Mucosa of gallbladder (tissue), 1 donor: ENCODE measurements around the gene FAM186B. TPM values are rescaled to one million over a fixed set of nuclear protein-coding genes. Genes with fewer than 3 reads are reported as not detected.
A peak's percentile ranks its signal among the peaks of the same experiment; 100 is the strongest.

Experiments used
- DNase-seq: peaks from one replicate; pipeline ENCODE4 v3.0.0-alpha.2; 2020; ENCODE audit warnings: low spot score
- total RNA-seq: library from RNA; stranded (reverse); gene quantifications from one replicate; pipeline ENCODE4 v1.2.1, GENCODE V29; 2021
- donor health status: DM: no; HTN: no; CAD: no.

Gene FAM186B
- total RNA-seq, 1 donor from 2014 or later = 0.32 TPM

GRCh38 chr12:49567611-49568441 is 37.6 kb downstream of the FAM186B start, which contains the start of gene MCRS1:
TSS of gene MCRS1 (minus strand) at chr12:49568142. CDS start at chr12:49566731, 1,411 bp downstream.
- peak; percentile 93 for DNase-seq

GRCh38 chr12:49567302-49567610 is 38.2 kb downstream of the FAM186B start:
- no peak for DNase-seq

- no peak for DNase-seq
Observed at GRCh38 chr12:49566361-49566760, 39.1 kb downstream of the FAM186B start.

DNA sequence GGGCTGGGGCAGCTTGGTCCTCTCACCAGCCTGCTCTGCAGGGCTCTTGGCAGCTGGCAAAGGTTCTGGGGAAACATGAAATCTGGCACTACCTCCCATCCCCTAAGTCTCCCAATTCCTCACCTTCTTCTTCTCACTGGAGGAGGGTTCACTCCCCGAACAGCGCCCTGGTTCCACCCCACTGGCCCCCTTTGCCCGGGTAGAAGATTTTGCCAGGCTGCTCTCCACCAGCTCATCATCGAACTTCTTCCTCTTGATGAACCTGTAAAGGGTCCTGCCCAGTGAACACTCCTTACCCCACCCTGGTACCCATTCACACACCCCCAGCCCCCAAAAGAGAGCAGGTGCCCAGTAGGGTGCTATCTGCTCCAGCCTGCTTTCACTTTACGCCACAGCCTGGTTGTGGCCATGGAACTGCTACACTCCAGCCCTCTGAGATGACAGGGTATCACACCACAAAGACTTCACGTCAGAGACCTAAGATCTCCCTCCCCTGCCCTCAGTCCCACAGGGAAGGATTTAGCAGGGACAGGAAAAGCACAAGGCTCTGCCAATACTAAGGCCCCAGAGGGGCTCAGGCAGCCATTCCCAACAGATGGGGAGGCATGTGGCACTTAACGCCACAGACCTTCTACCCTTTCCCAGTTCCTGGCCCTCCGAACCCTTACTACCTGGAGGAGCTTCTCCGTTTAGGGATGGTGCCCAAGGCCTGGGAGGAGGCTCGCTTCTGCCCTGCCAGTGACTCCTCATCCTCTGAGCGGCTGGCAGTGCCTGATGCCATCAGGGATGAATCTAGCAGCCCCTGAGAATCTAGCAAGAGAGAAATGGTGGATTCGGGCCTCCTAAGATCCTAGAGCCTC is 39.8 kb downstream of the FAM186B start:
- DNase-seq = no peak

- DNase-seq = no peak
Observed at GRCh38 chr12:49564686-49565405, 40.6 kb downstream of the FAM186B start.

DNA sequence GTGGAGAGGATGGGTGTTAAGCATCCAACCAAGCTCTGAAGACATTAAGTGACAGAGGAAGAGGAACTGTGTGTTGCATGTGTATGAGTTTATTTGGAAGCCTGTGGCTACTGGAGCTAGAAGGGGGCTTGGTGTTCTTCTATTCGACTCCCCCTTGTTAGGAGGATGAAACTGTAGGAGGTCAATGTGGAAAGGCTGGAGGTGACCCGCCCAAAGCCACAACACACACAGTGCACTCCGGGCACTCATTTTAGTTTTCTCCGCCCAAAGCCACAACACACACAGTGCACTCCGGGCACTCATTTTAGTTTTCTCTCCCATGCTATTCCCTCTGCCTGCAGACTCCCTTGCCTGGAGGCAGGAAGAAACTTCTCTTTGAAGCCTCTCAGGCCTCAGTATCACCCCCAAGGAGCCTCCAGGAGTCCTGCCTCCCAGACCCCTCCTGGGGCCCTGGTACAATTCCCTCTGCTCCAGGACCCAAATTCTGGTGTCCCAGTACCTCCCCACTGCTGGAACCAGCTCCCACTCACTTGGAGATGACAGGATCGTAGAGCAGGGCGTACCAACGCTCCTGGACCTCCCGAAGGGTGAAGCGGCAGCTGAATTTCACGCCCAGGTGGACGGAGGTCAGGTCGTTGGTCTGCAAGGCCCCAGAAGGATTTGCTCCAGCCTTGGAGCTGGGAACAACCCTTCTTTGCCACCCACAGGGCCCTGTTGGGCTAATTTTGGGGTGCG is 41.3 kb downstream of the FAM186B start:
- no peak for DNase-seq

DNA sequence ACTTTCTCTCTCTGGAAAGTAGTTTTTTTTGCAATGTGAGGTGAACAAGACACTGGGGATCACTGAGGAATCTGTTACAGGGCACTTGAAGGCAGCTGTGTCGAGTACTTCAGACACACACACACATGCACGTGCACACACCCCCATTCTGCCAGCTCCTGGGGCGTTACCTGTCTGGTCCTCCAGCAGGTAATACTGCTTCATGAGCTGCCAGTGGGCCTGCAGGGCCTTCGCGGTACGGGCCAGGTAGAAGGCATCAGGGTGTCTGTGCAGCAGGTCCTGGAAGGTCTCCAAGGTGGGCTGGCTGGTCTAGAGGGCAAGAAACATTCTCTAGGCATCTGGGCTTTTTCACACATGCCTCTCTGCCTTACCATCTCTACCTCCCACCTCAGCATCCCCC is 42.6 kb downstream of the FAM186B start:
- DNase-seq = no peak

DNA sequence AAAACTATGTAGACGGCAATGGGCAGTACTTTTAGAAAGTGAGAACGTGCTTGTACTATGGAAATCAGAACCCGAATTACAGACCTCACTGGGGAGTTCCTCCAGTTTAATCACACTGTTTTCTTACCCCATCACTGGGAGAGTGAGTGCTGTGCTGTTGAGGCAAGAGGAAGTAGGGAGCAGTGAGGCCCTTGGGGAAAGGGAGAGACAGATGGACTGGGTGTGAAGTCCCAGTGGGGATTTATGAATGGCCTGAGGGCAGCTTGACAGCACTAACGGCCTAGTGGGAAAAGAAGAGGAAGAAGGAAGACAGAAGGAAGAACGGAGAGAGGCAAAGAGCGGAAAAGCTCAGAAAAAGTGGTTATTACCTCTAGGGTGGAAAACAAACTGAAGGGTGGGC is 43.2 kb downstream of the FAM186B start:
- no peak for DNase-seq

DNA sequence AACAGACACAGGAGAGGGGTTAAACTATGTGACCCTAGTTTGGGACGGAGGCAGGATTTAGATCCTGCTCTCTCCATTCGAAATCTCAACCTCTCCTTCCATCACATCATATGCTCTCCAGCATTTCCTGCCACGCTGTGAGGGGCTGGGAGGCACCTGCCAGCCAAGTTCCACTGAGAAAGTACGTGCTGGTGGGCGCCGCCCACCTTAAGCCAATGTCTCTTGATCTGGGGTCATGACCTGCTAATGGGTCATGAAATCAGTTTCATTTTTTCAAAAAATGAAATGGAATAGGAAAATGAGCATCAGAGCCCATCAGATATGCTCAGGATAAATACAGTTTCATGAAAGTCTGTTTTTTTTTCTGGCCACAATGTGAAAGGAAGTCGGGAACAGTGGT is 44.7 kb downstream of the FAM186B start:
- DNase-seq = no peak

- DNase-seq = no peak
Observed at GRCh38 chr12:49559011-49559675, 46.3 kb downstream of the FAM186B start.

GRCh38 chr12:49558526-49558925 is 46.9 kb downstream of the FAM186B start:
- DNase-seq = no peak

DNA sequence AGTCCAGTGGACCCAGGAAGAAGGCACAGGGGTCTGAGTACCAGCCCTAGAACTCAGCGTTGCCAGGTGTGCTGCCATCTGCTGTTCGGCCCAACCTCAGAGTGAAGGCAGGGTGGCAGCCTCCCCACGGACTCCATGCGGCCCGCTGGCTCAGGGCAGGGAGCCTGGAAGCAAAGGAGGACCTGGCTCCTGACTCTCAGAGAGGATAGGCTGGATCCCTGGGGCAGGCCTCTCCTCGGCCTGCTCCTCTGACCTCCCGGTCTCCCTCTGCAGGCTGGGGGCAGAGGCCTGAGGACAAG is 47.6 kb downstream of the FAM186B start:
- no peak for DNase-seq

GRCh38 chr12:49557187-49557916 is 48.1 kb downstream of the FAM186B start:
- DNase-seq = no peak

DNA sequence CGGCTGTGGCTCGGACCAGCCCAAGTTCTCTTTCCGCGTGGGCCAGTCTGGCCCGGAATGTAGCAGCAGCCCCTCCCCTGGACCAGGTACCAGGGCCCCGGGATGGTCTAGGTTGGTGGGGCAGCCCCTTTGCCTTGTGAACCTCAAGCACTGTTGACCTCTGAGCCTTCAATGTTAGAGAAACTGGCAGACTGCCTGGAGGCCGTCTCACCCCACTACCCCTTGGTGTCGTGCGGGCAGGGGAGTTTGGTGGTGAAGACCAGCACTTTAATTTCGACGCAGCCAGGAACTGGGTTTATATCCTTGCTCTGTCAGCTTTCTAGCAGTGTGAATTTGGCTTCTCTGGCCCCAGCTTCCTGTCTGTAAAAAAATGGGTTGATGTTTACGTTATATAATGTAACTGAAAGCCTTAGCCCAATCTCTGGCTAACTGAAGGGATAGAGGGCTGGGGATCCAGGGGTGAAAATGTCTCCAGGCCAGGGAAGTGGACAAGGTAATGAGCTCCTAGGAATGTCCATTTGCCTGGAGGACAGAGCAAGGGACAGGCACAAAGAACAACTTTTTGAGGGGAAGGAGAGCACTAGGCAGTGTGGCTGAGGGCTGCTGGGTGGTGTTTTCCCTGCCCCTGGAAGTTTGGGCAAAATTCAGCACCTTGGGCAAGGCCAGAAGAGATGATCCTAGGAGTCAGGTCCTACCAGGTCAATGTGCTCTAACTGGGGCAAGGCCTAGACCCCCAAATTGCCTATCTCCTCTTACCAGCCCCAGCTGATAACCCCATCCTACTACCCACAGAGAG is 48.9 kb downstream of the FAM186B start:
- no peak for DNase-seq

GRCh38 chr12:49555631-49556390 is 49.6 kb downstream of the FAM186B start:
- no peak for DNase-seq

- DNase-seq = no peak
Observed at GRCh38 chr12:49554266-49554665, 51.2 kb downstream of the FAM186B start.

DNA sequence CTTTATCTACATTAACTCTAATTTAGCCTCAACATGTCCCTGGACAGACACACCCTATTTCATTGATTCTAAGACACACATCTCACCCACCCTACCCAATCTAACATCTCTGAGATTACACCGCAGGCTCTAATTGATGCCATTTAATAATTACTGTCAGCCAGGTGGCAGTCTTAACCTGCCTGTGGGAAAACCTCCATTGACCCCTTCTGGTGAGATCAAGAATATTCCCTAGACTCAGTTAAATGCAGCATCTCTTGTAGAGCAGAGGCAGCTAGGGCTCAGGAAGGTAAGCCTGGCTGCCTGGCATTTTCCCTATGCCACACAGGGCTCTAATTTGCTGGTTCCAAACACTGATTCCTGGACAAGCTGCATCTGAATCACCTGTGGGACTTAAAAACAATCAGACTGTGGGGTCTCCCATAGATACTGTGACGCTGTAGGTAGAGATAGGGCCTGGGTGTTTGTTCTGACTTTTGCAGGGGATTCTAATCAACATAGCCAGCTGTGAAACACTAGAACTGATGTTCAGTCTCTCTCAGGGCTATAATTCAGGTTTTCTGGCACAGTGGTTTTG is 51.8 kb downstream of the FAM186B start:
- no peak for DNase-seq

GRCh38 chr12:49552899-49553298 is 52.5 kb downstream of the FAM186B start:
- DNase-seq = no peak

- no peak for DNase-seq
Observed at GRCh38 chr12:49552425-49552824, 53.0 kb downstream of the FAM186B start.
